ENCODE data around the gene NOX1. TPM values are rescaled to one million over a fixed set of nuclear protein-coding genes. Genes with fewer than 3 reads are reported as not detected.
A peak's percentile ranks its signal among the peaks of the same experiment; 100 is the strongest.

Gene NOX1
- total and polyA plus RNA-seq, 2 of the 13 experiments (the other 11 are each of a cell fraction or from before 2014, with no cell fraction given): 0.07 TPM; not detected in 1

- TF ChIP-seq KLF12 (CRISPR knock-in tag; IDR thresholded peaks at IDR 0.05; ENCODE audit: borderline replicate concordance) (no peak), ZNF280D (CRISPR knock-in tag; IDR thresholded peaks at IDR 0.05) (no peak)
These were observed 54.1 kb downstream of the NOX1 start, which contains the start of gene CSTF2 (continued) for GRCh38 chrX:100819837-100820666.

GRCh38 chrX:100819534-100819836 is 54.7 kb downstream of the NOX1 start:
- intact Hi-C loops (cut with micrococcal nuclease; ENCODE audit: unreplicated experiment): no loop called here
- in situ Hi-C loops (cut with HindIII; ENCODE audit: extremely low pct_ligation_motif_present, low pct_unique_long_range_greater_than_20kb): no loop called here
- TF ChIP-seq KDM4B (CRISPR knock-in tag; IDR thresholded peaks at IDR 0.05) (no peak), ZNF572 (CRISPR knock-in tag; IDR thresholded peaks at IDR 0.05) (no peak), ZNF484 (CRISPR knock-in tag; IDR thresholded peaks at IDR 0.05; ENCODE audit: borderline replicate concordance, low read depth) (no peak), GMEB1 (CRISPR knock-in tag; IDR thresholded peaks at IDR 0.05; ENCODE audit: borderline replicate concordance) (no peak), XRCC5 (optimal IDR thresholded peaks at IDR 0.05; ENCODE audit: low read length) (no peak), ZNF646 (CRISPR knock-in tag; IDR thresholded peaks at IDR 0.05) (no peak)

More at GRCh38 chrX:100819534-100819836, 54.7 kb downstream of the NOX1 start:
- peaks cover 3% of the 10 kb centered on the region for H3K79me2 ChIP-seq (ENCODE audit: insufficient read depth, low read length)
- peak overlapping the region; percentile 72 for H2AFZ ChIP-seq (ENCODE audit: low read length)
- WGBS (ENCODE audit: low lambda C conversion rate): 70% methylated on average over 12 of the region's 15 CpGs
- no peaks in the 10 kb centered on the region for H4K20me1 ChIP-seq (ENCODE audit: insufficient read depth, low read length)
- H3K4me3 ChIP-seq (replicated peaks in 1 of 3; ENCODE audit: insufficient read depth in 1 of 3, low read depth in 2 of 3, low read length in 3 of 3): peak overlapping the region; percentile 77 to 81 (median 79); a peak in 5 of 6 replicates
- ATAC-seq (no peak), FAIRE-seq (no peak), DNase-seq (ENCODE audit: low spot score) (no peak)
- POLR2A ChIA-PET: no interaction called here
- H3K27ac ChIP-seq (ENCODE audit: extremely low read length, insufficient read depth, low read length): no peak overlapping the region
- peak overlapping the region; percentile 83 for H3K9ac ChIP-seq (ENCODE audit: insufficient read depth, low read depth, low read length)
- H3K9me3 ChIP-seq (ENCODE audit: low read length): no peaks in the 10 kb centered on the region
- H3K4me1 ChIP-seq (ENCODE audit: insufficient read depth, low read length): 0 out of 2 replicates have a peak, but pooled peaks cover 4% of the 10 kb centered on the region
- no TSS peak for BruUV-seq (replicated peaks)
- H3K27me3 ChIP-seq (ENCODE audit: control insufficient read depth in 1 of 2, insufficient read depth in 2 of 2, low read length in 2 of 2): no peaks in the 10 kb centered on the region
- H3K4me2 ChIP-seq (ENCODE audit: low read depth, low read length): peak overlapping the region; percentile 92
- H3K36me3 ChIP-seq (replicated peaks in 1 of 2; ENCODE audit: control insufficient read depth in 1 of 2, insufficient read depth in 2 of 2, low read length in 2 of 2): peaks cover 3 to 12% of the 10 kb centered on the region in 2 experiments; a peak in 2 of 5 replicates
- CTCF ChIA-PET (ENCODE audit: low intra/inter-chr PET ratio, low total read pairs): no interaction called here
